OCI-LY3 (cell line): ENCODE data around the gene GLB1L.

Source experiments
- CTCF ChIP-seq: fragments of 200-600, 300-600 bp; sonication (generic); IDR thresholded peaks from 2 replicates; pipeline ENCODE4 v1.5.1; 2014; ENCODE audit warnings: antibody characterized with exemption, low read length, low read depth
- EZH2phosphoT487 ChIP-seq: fragments of 200-600 bp; shearing (Covaris generic); IDR thresholded peaks from 2 replicates; pipeline ENCODE4 v1.6.1; 2018; ENCODE audit warnings: antibody characterized with exemption, mixed run types, low read depth

DNA sequence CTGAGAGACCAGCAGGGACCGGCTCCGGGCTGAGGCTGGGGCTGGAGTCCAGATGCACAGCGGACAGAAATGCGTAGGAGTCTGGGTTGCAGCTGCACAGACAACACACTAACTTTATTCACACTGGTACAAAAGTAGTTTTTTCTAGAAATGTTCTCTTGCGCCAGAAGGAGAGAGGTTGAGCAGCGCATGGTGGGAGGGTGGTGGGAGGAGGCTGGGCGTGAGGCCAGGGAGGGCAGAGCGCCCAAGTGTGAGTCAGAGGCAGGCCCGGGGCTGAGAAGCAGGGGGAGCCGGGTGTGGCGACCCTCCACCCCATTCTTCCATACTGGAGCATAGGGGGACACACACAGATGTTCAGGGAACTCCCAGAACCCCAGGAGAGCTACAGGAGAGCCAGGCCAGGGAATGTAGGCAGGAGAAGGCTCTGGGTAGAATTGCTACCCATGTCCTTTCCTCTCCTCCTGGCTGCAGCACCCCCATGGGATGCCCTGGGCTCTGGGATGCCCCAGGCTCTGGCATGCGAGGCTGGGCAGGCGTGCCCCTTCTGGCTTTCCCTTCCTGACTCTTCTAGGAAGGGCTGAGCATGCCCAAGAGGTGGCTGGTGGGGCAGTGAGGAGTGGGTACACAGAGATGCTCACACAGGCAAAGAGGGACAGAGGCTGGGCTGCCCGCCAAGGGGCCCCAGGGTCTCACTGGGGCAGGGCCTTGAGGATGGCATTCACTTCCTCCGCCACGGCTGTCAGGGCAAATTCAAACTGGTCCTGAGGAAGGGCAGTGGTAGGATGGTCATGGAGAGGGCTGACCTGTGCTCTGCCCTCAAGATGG is 44.5 kb upstream of the GLB1L start:
- no peak for TF ChIP-seq CTCF
- no peak for TF ChIP-seq EZH2phosphoT487
